Loucy (cell line): Measurements from ENCODE around the gene NOL4L.

ENCODE experiments used
- H2AFZ ChIP-seq: fragments of 200-600 bp; sonication (generic); 2 replicates; pipeline ENCODE4 v1.6.0; 2016; ENCODE audit warnings: antibody characterized with exemption, mild to moderate bottlenecking, low read length, moderate library complexity
- H3F3A ChIP-seq: fragments of 200-600 bp; 2 replicates; pipeline ENCODE4 v1.6.0; 2016; ENCODE audit warnings: antibody characterized with exemption, low read depth, mild to moderate bottlenecking
- H3K27me3 ChIP-seq: fragments of 200-600 bp; sonication (generic); 2 replicates; pipeline ENCODE4 v1.6.1; 2014; ENCODE audit warnings: low read length, mild to moderate bottlenecking; ENCODE audit not compliant: insufficient read depth, poor library complexity, severe bottlenecking
- H3K36me3 ChIP-seq: fragments of 200-600 bp; sonication (generic); 2 replicates; pipeline ENCODE4 v1.6.1; 2016; ENCODE audit warnings: low read length; ENCODE audit not compliant: insufficient read depth
- H3K4me1 ChIP-seq: fragments of 200-600 bp; sonication (generic); 2 replicates; pipeline ENCODE4 v1.5.1; 2014; ENCODE audit warnings: low read length, mild to moderate bottlenecking; ENCODE audit not compliant: insufficient read depth, poor library complexity, severe bottlenecking
- H3K4me2 ChIP-seq: fragments of 200-600 bp; sonication (generic); 2 replicates; pipeline ENCODE4 v1.6.0; 2014; ENCODE audit warnings: antibody characterized with exemption, low read length, low read depth, mild to moderate bottlenecking; ENCODE audit not compliant: poor library complexity, severe bottlenecking
- H3K4me3 ChIP-seq: fragments of 200-600 bp; sonication (generic); 2 replicates; pipeline ENCODE4 v1.5.1; 2014; ENCODE audit warnings: low read length, mild to moderate bottlenecking, mixed read lengths; ENCODE audit not compliant: poor library complexity, severe bottlenecking
- H3K79me2 ChIP-seq: fragments of 200-600 bp; sonication (generic); 2 replicates; pipeline ENCODE4 v1.6.1; 2014; ENCODE audit warnings: low read length; ENCODE audit not compliant: insufficient read depth
- H3K9ac ChIP-seq: fragments of 200-600 bp; sonication (generic); 2 replicates; pipeline ENCODE4 v1.6.0; 2014; ENCODE audit warnings: mild to moderate bottlenecking, low read depth, low read length, moderate library complexity; ENCODE audit not compliant: poor library complexity, severe bottlenecking
- H3K9me2 ChIP-seq: fragments of 200-600 bp; sonication (generic); replicated peaks from 2 replicates; pipeline ENCODE4 v1.6.1; 2016; ENCODE audit warnings: low read depth, low read length, mixed read lengths
- H3K9me3 ChIP-seq: fragments of 200-600 bp; sonication (generic); 2 replicates; pipeline ENCODE4 v1.6.1; 2014; ENCODE audit warnings: mild to moderate bottlenecking, antibody characterized with exemption, low read length, low read depth; ENCODE audit not compliant: insufficient read depth
- H4K20me1 ChIP-seq: fragments of 200-600 bp; sonication (generic); 2 replicates; pipeline ENCODE4 v1.6.0; 2014; ENCODE audit warnings: antibody characterized with exemption, low read length, mild to moderate bottlenecking; ENCODE audit not compliant: insufficient read depth, poor library complexity, severe bottlenecking
- CTCF ChIP-seq: fragments of 200-600 bp; sonication (generic); conservative IDR thresholded peaks from 2 replicates; pipeline ENCODE4 v1.5.1; 2014; ENCODE audit warnings: mild to moderate bottlenecking, antibody characterized with exemption, low read length
- EZH2phosphoT487 ChIP-seq: fragments of 200-600 bp; IDR thresholded peaks from 2 replicates; pipeline ENCODE4 v1.6.1; 2018; ENCODE audit warnings: antibody characterized with exemption, mild to moderate bottlenecking, moderate library complexity, borderline replicate concordance

NOL4L gene

DNA sequence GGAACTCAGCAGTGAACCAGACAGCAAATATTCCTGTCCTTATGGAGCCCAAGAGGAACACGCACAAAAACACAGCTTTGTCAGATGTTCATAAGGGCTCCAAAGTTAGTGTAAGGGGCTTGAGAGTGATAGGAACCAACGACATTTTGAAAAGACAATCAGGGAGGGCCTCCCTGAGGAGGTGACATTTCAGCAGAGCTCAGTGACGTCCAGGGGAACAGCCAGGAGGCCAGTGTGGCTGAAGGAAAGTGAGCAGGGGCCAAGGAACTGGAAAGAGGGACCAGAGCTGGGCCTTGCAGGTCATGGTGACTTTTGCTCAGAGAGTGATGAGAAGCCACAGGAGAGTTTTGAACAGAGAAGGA, 16.1 kb downstream of the NOL4L start:
- Histone ChIP-seq H3K4me3 (no peak overlapping the region), H3K27me3 (no peaks in the 10 kb centered on the region), H3K36me3 (peaks cover 23% of the 10 kb centered on the region; the same call in 1 of the 2 replicates), H3K9me2 (no peaks in the 10 kb centered on the region), H4K20me1 (peaks cover 85% of the 10 kb centered on the region), H2AFZ (no peak overlapping the region), H3K4me2 (no peak overlapping the region), H3K79me2 (peaks cover 99% of the 10 kb centered on the region), H3K4me1 (peaks cover 38% of the 10 kb centered on the region), H3K9ac (no peak overlapping the region), H3F3A (no peaks in the 10 kb centered on the region), H3K9me3 (no peaks in the 10 kb centered on the region)
- no peak for TF ChIP-seq CTCF
- no peak for TF ChIP-seq EZH2phosphoT487

DNA sequence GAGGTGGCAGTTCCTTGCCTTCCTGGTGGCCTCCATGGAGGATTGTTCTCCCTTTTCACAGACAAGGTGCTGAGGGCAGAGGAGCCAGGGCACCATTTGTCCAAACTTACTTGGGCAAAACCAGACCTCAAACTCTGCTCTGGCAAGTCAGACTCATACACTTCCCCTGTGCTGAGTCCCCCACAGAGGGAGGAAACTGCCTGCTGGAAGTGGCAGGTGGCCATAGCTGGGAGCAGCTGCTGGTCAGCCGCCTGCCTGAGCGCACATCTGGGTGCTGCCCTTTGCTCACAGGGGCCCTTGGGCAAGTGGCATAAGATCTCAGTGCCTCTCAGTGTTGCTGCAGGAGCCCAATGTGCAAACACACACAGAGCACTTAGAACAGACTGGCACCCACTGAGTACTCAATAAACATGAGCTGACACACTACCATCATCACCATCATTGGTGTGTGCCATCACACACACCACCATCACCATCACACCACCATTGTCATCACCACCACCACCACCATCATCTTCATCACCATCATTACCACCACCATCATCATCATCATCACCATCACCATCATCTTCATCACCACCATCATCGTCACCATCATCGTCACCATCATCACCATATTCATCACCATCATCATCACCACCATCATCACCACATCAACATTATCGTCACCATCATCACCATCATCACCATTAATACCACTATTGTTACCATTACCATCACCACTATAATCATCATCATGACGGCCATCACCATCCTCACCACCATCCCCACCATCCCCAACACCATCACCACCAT, 17.6 kb downstream of the NOL4L start:
- no peak overlapping the region for H3K4me3 ChIP-seq
- peaks cover 79% of the 10 kb centered on the region for H4K20me1 ChIP-seq
- no peak for TF ChIP-seq EZH2phosphoT487
- TF ChIP-seq CTCF = no peak
- H3K9ac ChIP-seq = peak overlapping the region; percentile 28
- peaks cover 96% of the 10 kb centered on the region for H3K79me2 ChIP-seq
- H3K36me3 ChIP-seq = peaks cover 21% of the 10 kb centered on the region; the same call in 1 of the 2 replicates
- H2AFZ ChIP-seq = no peak overlapping the region
- H3F3A ChIP-seq = no peaks in the 10 kb centered on the region
- H3K9me3 ChIP-seq = no peaks in the 10 kb centered on the region
- peaks cover 38% of the 10 kb centered on the region for H3K4me1 ChIP-seq
- H3K9me2 ChIP-seq = no peaks in the 10 kb centered on the region
- peak overlapping the region; percentile 10 for H3K4me2 ChIP-seq
- no peaks in the 10 kb centered on the region for H3K27me3 ChIP-seq

DNA sequence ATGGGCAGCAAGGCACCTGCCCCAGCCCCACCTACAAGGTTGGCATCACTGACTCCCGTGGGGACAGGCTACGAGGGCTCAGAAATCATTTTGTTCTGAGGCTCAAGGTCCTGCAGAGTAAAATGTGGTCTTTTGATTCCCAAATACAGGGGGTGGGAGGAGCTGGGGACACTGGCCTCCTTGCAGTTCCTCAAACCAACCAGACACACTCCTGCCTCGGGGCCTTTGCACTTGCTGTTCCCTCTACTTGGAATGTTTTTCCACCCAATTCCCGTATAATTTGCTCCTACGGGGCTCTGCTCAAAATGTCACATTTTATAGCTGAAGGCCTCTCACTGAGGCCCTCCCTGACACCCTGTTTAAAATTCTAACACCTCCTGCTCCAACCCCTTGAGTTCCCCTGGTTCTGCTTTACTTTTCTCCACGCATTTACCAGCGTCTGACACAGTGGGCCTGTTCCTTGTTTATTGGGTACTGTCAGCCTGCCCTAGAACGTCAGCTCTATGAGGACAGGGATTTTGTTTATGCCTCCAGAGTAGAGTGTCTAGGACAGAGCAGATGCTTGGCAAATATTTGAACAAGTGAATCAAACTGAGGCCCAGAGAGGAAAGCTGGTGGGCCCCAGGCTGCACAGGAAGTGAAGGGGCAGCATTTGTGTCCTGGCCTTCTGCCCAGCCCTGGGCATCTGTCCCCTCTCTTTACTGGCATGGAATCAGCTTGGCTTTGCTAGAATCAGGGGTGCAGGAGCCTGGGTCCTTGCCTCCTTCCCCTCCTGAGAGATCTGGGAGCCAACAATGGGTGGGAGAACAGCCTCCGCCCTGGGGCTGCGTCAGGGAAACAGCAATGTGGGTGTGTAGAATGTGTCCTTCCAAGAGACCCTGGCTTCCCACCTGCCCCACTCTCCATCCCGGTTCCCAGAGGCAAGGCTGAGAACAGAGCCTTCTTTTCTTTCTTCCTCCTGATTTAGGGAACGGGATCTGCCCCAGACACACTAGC, 18.5 kb downstream of the NOL4L start:
- H3K4me3 ChIP-seq = no peak overlapping the region
- no peaks in the 10 kb centered on the region for H3F3A ChIP-seq
- H3K9ac ChIP-seq = peak overlapping the region; percentile 28
- H4K20me1 ChIP-seq = peaks cover 77% of the 10 kb centered on the region
- H3K36me3 ChIP-seq = peaks cover 13% of the 10 kb centered on the region; the same call in 1 of the 2 replicates
- no peaks in the 10 kb centered on the region for H3K9me2 ChIP-seq
- no peak overlapping the region for H2AFZ ChIP-seq
- H3K27me3 ChIP-seq = no peaks in the 10 kb centered on the region
- peaks cover 34% of the 10 kb centered on the region for H3K4me1 ChIP-seq
- H3K9me3 ChIP-seq = no peaks in the 10 kb centered on the region
- TF ChIP-seq EZH2phosphoT487 (no peak), CTCF (no peak)
- peaks cover 96% of the 10 kb centered on the region for H3K79me2 ChIP-seq
- H3K4me2 ChIP-seq = peak overlapping the region; percentile 10
